Stimulated activated naive CD4-positive, alpha-beta T cell treated with Interleukin-2 at 50 U/mL for 16 hours (primary cell): ENCODE measurements around the gene SLC39A2.
"Not testable (repeated sequence)": the region's sequence is repeated elsewhere in the genome, so short reads cannot be mapped to it uniquely, and the experiment has no call there.

ENCODE experiments used
- DNase-seq: peaks from one replicate; lab custom pipeline; 2025; lab: John Stamatoyannopoulos, UW

The SLC39A2 gene

GRCh38 chr14:21025371-21026273, 26.5 kb downstream of the SLC39A2 start:
- DNase-seq = no peak

GRCh38 chr14:21026274-21026987, 27.3 kb downstream of the SLC39A2 start:
- DNase-seq = no peak

- no peak for DNase-seq
These were observed 27.9 kb downstream of the SLC39A2 start for GRCh38 chr14:21026988-21027315.

GRCh38 chr14:21029917-21030316, 30.8 kb downstream of the SLC39A2 start, which contains the start of gene TPPP2:
TPPP2 (plus strand) TSS chr14:21030217; CDS start chr14:21030582, 365 bp downstream.
- no peak for DNase-seq

- no peak for DNase-seq
These were observed 31.4 kb downstream of the SLC39A2 start for GRCh38 chr14:21030531-21030930.

- DNase-seq = no peak
These were observed 33.4 kb downstream of the SLC39A2 start for GRCh38 chr14:21032326-21033132.

GRCh38 chr14:21033133-21033698, 34.1 kb downstream of the SLC39A2 start:
- no peak for DNase-seq

- no peak for DNase-seq
These were observed 35.6 kb downstream of the SLC39A2 start, which contains the start of gene RNASE13 for GRCh38 chr14:21034707-21035106. RNASE13 (minus strand) TSS chr14:21034807; CDS start chr14:21034288, 519 bp downstream.

GRCh38 chr14:21036751-21037150, 37.7 kb downstream of the SLC39A2 start:
- no peak for DNase-seq

- DNase-seq = no peak
These were observed 38.1 kb downstream of the SLC39A2 start for GRCh38 chr14:21037156-21037555.

GRCh38 chr14:21038441-21039422, 39.6 kb downstream of the SLC39A2 start:
- DNase-seq = no peak

- no peak for DNase-seq
These were observed 40.7 kb downstream of the SLC39A2 start for GRCh38 chr14:21039585-21040369.

- no peak for DNase-seq
These were observed 41.4 kb downstream of the SLC39A2 start for GRCh38 chr14:21040370-21040925.

GRCh38 chr14:21040941-21041340, 41.8 kb downstream of the SLC39A2 start:
- not testable (repeated sequence) for DNase-seq

- no peak for DNase-seq
These were observed 42.8 kb downstream of the SLC39A2 start, which contains the start of gene RNASE7 for GRCh38 chr14:21041676-21042433. RNASE7 (plus strand) TSS chr14:21042362; CDS start chr14:21042993, 631 bp downstream.

- no peak for DNase-seq
These were observed 43.8 kb downstream of the SLC39A2 start for GRCh38 chr14:21042918-21043317.

GRCh38 chr14:21043387-21043973, 44.4 kb downstream of the SLC39A2 start:
- no peak for DNase-seq

- no peak for DNase-seq
These were observed 45.0 kb downstream of the SLC39A2 start for GRCh38 chr14:21043974-21044618.
